ENCODE measurements around the gene APOH. TPM values are rescaled to one million over a fixed set of nuclear protein-coding genes. Genes with fewer than 3 reads are reported as not detected.
"Not testable (repeated sequence)": the region's sequence is repeated elsewhere in the genome, so short reads cannot be mapped to it uniquely, and the experiment has no call there.

APOH gene
- total RNA-seq, 1 donor from 2014 or later = not detected

DNA sequence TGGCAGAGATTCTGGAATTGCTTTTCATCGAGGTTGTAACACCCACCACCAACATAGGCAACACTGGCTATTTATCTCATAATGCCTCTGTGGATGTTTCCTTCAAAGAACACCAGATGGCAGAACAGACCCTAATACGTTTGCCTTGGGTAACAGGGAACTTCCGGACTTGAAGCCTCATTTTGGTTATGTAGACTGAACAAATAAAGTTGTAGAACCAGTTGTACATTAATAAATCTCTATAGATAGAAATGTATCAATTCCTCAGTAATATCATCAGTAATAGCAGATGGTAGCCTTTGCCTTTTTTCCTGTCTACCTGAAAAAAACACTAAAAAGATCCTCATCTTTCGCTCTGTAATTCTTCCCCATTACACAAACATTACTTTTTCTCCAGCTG lies 25.9 kb upstream of the APOH start:
- no peak overlapping the region for H3K27ac ChIP-seq
- H3K36me3 ChIP-seq = no peaks in the 10 kb centered on the region
- no peaks in the 10 kb centered on the region for H3K4me1 ChIP-seq
- no peaks in the 10 kb centered on the region for H3K9me3 ChIP-seq
- TF ChIP-seq, protein P1, sequence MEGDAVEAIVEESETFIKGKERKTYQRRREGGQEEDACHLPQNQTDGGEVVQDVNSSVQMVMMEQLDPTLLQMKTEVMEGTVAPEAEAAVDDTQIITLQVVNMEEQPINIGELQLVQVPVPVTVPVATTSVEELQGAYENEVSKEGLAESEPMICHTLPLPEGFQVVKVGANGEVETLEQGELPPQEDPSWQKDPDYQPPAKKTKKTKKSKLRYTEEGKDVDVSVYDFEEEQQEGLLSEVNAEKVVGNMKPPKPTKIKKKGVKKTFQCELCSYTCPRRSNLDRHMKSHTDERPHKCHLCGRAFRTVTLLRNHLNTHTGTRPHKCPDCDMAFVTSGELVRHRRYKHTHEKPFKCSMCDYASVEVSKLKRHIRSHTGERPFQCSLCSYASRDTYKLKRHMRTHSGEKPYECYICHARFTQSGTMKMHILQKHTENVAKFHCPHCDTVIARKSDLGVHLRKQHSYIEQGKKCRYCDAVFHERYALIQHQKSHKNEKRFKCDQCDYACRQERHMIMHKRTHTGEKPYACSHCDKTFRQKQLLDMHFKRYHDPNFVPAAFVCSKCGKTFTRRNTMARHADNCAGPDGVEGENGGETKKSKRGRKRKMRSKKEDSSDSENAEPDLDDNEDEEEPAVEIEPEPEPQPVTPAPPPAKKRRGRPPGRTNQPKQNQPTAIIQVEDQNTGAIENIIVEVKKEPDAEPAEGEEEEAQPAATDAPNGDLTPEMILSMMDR (IDR thresholded peaks at IDR 0.05) = peak; percentile 44 to 73 (median 72)
- no peak for TF ChIP-seq POLR2AphosphoS5 (IDR thresholded peaks at IDR 0.05; ENCODE audit: insufficient read depth in 1 of 2, low read depth in 1 of 2)
- no peak for DNase-seq (ENCODE audit: extremely low spot score in 2 of 2)
- intact Hi-C loops (cut with DNase I) = loop anchor here (10.0 kb wide), 1 partner anchor 420 kb away; no protein-coding TSS in a partner anchor
- no peaks in the 10 kb centered on the region for H3K27me3 ChIP-seq
- no peak overlapping the region for H3K4me3 ChIP-seq

DNA sequence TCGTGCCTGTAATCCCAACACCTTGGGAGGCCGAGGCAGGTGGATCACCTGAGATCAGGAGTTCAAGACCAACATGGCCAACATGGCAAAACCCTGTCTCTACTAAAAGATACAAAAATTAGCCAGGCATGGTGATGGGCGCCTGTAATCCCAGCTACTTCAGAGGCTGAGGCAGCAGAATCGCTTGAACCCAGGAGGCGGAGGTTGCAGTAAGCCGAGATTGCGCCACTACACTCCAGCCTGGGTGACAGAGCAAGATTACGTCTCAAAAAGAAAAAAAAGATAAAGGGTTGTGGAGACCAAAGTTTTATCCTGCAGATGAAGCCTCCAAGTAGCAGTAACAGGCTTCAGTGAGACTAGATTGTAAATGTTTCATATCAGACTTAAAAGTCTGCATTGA lies 24.2 kb upstream of the APOH start:
- DNase-seq (ENCODE audit: extremely low spot score in 2 of 2); H3K4me1 ChIP-seq; H3K36me3 ChIP-seq; H3K27me3 ChIP-seq; H3K9me3 ChIP-seq; H3K4me3 ChIP-seq; H3K27ac ChIP-seq: not testable (repeated sequence)
- intact Hi-C loops (cut with DNase I) = loop anchor here (10.0 kb wide), 1 partner anchor 421 kb away; no protein-coding TSS in a partner anchor

DNA sequence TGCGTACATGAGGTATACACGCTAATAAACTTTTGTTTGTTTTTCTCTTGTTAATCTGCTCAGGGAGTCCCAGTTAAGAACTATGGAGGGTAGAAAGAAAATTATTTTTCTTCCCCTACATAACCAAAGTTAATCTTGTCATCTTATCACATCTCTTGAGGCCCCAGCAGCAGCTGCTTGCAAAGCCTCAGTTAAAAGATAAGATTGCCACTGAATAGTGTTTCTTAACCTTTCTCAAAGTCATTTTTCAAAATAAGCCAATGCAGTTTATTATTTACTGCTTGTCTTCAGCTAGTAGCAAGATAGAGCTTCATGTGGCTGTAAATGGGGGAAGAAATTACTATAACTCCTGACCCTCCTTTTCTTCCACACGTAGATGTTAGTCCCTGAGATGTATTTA lies 21.5 kb upstream of the APOH start:
- Histone ChIP-seq H3K4me1 (peaks cover 3% of the 10 kb centered on the region), H3K27me3 (no peaks in the 10 kb centered on the region), H3K9me3 (no peaks in the 10 kb centered on the region), H3K36me3 (no peaks in the 10 kb centered on the region), H3K4me3 (no peak overlapping the region), H3K27ac (no peak overlapping the region)
- TF ChIP-seq POLR2AphosphoS5 (IDR thresholded peaks at IDR 0.05; ENCODE audit: insufficient read depth in 1 of 2, low read depth in 1 of 2) = no peak
- TF ChIP-seq, protein P1 (IDR thresholded peaks at IDR 0.05) = no peak
- no peak for TF ChIP-seq POLR2A (IDR thresholded peaks at IDR 0.05)
- DNase-seq (ENCODE audit: extremely low spot score in 2 of 2) = no peak
- intact Hi-C loops (cut with DNase I) = loop anchor here (10.0 kb wide), 1 partner anchor 424 kb away; no protein-coding TSS in a partner anchor

DNA sequence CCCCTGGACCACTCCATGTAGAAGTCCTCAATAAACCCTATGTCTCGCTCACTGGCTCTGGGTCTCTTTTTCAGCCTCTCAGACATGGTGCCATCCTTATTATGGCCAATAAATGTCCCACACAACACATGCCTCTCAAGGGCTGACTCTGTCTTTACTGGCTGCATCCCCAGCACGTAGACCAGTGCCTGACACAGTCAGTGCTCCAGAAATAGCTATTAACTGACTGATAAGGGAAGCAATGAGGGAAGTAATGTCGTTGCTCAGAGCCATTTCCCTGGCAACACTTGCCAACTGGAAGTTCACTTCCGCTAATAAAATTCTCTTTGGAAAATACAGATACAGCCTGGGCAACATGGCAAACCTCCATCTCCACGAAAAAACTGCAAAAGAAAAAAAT lies 19.1 kb upstream of the APOH start:
- Histone ChIP-seq H3K4me3 (no peak overlapping the region), H3K36me3 (no peaks in the 10 kb centered on the region), H3K27ac (no peak overlapping the region), H3K9me3 (no peaks in the 10 kb centered on the region), H3K27me3 (no peaks in the 10 kb centered on the region), H3K4me1 (peaks cover 3% of the 10 kb centered on the region)
- intact Hi-C loops (cut with DNase I) = no loop called here
- TF ChIP-seq POLR2A (IDR thresholded peaks at IDR 0.05) (no peak), POLR2AphosphoS5 (IDR thresholded peaks at IDR 0.05; ENCODE audit: insufficient read depth in 1 of 2, low read depth in 1 of 2) (no peak)
- TF ChIP-seq, protein P1 (IDR thresholded peaks at IDR 0.05) = no peak
- no peak for DNase-seq (ENCODE audit: extremely low spot score in 2 of 2)

DNA sequence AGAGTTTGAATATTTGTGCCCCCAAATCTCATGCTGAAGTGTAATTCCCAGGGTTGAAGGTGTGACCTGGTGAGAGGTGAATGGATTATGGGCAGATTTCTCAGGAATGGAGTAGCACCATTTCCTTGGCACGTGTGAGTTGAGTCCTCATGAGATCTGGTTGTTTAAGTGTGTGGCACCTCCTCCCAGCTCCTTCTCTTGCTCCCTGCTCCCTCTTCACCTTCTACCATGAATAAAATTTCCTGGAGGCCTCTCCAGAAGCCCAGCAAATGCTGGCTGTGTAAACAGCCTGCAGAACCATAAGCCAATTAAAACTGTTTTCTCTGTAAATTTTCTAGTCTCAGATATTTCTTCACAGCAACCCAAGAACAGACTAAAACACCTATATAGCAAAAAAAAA lies 12.6 kb upstream of the APOH start:
- no peak overlapping the region for H3K4me3 ChIP-seq

More for the DNA sequence above, 12.6 kb upstream of the APOH start:
- Histone ChIP-seq H3K27ac (no peak overlapping the region), H3K4me1 (peaks cover 3% of the 10 kb centered on the region), H3K27me3 (no peaks in the 10 kb centered on the region), H3K36me3 (no peaks in the 10 kb centered on the region), H3K9me3 (no peaks in the 10 kb centered on the region)
- intact Hi-C loops (cut with DNase I) = no loop called here
- no peak for TF ChIP-seq POLR2AphosphoS5 (IDR thresholded peaks at IDR 0.05; ENCODE audit: insufficient read depth in 1 of 2, low read depth in 1 of 2)
- TF ChIP-seq POLR2A (IDR thresholded peaks at IDR 0.05) = no peak
- TF ChIP-seq, protein P1 (IDR thresholded peaks at IDR 0.05) = no peak
- no peak for DNase-seq (ENCODE audit: extremely low spot score in 2 of 2)

All from vagina (tissue), 2 donors.